Measurements from ENCODE around the gene ARAP3.
A peak's percentile ranks its signal among the peaks of the same experiment; 100 is the strongest.
"Not testable (repeated sequence)": the region's sequence is repeated elsewhere in the genome, so short reads cannot be mapped to it uniquely, and the experiment has no call there.

Gene ARAP3, protein sequence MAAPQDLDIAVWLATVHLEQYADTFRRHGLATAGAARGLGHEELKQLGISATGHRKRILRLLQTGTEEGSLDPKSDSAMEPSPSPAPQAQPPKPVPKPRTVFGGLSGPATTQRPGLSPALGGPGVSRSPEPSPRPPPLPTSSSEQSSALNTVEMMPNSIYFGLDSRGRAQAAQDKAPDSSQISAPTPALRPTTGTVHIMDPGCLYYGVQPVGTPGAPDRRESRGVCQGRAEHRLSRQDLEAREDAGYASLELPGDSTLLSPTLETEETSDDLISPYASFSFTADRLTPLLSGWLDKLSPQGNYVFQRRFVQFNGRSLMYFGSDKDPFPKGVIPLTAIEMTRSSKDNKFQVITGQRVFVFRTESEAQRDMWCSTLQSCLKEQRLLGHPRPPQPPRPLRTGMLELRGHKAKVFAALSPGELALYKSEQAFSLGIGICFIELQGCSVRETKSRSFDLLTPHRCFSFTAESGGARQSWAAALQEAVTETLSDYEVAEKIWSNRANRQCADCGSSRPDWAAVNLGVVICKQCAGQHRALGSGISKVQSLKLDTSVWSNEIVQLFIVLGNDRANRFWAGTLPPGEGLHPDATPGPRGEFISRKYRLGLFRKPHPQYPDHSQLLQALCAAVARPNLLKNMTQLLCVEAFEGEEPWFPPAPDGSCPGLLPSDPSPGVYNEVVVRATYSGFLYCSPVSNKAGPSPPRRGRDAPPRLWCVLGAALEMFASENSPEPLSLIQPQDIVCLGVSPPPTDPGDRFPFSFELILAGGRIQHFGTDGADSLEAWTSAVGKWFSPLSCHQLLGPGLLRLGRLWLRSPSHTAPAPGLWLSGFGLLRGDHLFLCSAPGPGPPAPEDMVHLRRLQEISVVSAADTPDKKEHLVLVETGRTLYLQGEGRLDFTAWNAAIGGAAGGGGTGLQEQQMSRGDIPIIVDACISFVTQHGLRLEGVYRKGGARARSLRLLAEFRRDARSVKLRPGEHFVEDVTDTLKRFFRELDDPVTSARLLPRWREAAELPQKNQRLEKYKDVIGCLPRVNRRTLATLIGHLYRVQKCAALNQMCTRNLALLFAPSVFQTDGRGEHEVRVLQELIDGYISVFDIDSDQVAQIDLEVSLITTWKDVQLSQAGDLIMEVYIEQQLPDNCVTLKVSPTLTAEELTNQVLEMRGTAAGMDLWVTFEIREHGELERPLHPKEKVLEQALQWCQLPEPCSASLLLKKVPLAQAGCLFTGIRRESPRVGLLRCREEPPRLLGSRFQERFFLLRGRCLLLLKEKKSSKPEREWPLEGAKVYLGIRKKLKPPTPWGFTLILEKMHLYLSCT (N-terminal part only)

DNA sequence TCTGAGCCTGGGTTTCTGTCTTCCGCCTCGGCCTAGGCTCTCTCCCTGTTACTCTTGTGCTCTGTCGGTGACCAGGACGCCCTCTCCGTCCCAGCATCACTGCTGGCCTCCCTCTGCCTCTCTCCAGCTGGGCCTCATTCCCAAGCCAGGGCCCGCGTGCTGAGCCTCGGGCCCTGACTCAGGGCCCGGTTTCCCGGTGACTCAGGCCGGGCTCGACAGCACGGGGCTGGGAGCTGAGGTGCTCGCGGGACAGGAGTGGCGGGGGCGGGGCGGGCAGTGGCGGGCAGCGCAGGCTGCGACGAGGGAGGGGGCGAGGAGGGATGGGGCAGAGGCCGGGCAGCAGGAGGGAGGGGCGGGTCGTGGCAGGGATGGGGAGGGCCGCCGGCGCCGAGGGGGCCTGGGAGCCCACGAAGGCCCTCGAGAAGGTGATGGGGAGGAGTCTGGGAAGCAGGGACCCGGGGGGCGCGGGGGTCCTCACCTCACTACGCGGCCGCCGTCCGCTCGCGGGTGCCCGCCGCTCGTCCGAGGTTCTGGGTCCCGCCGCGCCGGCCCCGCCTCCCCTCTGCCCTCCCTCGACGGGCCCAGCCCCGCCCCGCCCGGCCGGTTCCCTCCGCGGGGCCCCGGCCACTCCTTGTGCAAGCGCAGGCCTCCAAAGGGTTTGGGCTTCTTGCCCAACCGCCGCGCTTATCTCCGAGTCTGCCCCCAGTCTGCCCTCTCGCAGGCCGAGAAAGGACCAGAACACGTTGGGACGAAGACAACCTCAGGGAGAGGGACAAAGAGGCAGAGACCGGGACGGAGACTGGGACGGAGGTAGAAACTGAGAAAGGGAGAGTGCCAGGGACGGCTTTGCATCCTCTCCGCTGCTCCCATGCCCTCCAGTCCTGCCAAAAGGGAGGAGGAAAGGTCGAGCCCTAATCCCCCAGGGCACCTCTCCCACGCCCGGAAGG, at the start of gene ARAP3:
Gene ARAP3 (minus strand): TSS at position 536 of the 947 bp plus-strand sequence. CDS start 1,744 bp downstream, outside the sequence.
- DNase-seq, result peak in 1 of 2 experiments; percentile 43

DNA sequence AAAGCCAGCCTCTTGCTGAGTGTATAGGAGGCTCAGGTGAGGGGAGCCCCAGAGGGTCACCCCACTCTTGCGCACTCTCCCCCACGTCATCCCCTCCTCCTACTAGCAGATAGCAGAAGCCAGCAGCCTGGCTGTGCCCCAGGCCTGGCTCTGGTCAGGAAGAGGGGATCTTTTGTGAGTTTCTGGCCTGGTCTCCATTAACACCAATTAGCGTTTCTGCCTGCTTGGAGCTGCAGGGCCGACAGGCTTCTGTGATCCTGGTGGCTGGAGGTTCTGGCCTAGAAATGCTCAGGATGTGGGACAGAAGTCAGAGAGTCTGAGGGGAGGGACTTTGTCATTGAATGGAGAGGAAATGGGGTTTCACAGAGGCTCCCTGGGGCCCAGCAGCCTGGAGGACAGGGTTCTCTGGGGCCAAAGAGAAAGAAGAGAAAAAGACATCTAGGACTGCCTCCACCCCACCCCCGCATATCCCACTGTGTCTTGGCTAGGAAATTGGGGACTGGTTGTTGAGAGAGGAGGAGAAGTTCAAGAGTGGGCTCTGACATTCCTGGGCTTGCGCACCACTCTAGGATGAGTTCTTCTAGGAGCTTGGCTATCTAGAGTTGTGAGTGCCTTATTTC, 47.5 kb upstream of the ARAP3 start:
- no peak for DNase-seq

DNA sequence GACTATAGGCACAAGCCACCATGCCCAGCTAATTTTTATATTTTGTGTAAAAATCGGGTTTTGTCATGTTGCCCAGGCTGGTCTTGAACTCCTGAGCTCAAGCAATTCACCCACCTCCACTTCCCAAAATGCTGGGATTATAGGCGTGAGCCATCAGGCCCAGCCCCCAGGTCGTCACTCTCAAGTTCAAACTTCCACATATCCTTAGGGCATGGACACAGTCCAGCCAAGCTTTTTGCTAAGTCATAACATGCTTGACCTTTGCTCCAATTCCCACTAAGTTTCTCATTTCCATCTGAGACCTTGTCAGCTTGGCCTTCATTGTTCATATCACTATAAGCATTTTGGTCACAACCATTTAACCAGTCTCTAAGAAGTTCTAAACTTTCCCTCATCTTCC, 43.9 kb upstream of the ARAP3 start:
- DNase-seq, result no peak

DNA sequence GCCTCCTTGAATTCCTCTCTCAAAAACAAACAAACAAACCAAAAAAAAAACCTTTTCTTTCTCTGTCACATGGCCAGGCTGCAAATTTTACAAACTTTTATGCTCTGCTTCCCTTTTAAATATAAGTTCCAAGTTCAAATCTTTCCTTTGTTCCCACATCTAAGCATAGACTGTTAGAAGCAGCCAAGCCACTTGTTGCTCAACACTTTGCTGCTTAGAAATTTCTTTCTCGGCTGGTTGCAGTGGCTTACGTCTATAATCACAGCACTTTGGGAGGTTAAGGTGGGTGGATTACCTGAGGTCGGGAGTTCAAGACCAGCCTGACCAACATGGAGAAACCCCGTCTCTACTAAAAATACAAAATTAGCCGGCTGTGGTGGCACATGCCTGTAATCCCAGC, 43.1 kb upstream of the ARAP3 start:
- DNase-seq, result not testable (repeated sequence)

DNA sequence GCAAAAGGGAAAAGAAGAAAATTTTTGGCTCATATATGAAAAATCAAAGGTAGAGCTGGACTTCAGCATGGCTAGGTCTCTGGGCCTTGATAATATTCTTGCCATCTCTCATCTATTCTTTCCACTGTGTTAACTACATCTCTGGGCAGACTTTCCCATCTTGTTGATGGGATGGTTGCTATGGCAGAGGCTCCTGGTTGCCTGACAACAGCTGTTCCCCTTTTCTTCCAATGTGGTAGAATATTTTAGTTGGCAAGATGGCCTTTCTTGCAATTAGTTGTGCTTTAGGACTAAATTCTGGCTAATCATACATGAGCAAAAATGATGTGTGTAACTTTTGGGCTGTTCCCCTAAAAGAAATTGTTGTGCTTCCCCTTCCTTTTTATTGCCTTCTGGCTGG, 40.2 kb upstream of the ARAP3 start:
- no peak for DNase-seq

DNA sequence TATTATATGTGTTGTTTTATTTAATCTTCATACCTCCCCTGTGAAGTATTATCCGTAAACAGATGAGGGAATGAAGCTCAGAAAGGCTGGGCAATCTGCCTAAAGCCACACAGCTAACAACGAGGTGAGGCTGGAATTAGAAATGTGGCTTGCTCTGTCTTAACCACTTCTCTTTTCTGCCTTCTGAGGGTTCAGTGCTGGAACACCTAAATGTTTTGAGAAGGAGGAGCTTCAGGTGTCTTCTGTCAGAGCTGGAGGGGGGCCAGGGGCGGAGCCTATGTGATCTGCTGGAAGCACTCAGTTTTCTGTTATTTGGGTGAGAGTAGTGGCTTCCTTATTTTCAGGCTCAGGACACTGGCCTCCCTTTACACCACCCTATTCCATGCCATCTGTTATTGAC, 35.0 kb upstream of the ARAP3 start:
- DNase-seq, result no peak

DNA sequence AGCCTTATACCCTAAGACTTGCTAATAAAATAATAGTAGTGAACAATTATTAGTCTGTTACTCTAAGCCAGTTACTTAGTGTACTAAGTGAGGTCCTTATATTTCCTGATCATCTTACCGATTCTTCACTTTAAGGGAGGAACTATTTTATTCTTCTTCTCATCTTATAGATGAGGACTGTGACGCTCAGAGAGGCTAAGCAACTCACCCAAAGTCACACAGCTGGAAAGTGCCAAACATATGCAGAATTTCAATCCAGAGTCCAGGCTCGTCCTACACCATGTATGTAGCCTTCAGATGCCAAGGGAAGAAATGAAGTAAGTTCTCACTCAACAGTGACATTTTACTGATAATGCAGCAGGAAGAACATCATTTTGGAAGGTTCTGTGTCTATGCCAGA, 34.4 kb upstream of the ARAP3 start:
- no peak for DNase-seq

DNA sequence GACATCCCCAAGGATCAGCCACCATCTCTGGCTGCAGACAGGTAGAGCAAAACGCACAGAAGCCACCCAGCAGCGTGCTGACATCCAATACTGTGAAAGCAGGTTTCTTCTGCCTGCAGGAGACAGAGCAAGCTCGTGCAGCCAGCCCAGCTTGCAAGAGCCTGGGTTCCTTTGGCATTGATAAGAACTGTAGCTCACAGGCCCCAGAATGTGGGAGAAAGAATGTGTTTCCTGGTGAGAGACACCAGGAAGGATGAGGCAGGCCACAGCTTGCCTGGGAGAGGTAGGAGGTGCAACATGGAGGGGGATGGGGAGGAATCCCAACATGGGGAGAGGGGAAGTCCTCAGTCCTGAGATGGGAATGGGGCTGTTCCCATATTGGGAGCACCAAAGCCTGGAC, 34.0 kb upstream of the ARAP3 start:
- no peak for DNase-seq

DNA sequence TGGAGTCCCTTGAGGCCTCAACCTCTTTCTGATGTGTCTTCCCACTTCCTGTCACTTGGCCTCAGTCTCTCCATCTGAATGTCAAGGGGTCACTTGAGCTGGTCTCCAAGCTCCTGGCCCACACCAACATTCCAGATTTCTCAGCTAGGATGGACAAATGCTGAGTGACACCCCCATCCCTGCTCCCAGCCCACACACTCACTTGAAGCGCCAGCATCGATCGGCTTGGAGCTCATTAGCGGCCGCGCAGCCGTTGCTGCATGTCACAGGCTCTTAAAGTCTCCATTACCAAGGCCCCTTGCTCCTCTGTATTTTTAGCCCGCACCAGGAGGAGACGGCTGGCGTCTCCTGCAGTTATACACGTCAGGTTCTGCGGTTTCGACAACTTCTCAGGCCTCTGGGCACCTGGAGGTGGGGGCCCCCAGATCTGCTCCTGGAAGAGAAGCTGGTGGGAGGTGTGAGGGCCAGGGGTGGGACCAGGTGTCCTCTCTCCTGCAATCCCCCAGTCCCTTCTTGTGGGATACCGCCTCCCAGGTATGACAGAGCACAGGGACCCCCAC, 33.4 kb upstream of the ARAP3 start:
- DNase-seq, result no peak

DNA sequence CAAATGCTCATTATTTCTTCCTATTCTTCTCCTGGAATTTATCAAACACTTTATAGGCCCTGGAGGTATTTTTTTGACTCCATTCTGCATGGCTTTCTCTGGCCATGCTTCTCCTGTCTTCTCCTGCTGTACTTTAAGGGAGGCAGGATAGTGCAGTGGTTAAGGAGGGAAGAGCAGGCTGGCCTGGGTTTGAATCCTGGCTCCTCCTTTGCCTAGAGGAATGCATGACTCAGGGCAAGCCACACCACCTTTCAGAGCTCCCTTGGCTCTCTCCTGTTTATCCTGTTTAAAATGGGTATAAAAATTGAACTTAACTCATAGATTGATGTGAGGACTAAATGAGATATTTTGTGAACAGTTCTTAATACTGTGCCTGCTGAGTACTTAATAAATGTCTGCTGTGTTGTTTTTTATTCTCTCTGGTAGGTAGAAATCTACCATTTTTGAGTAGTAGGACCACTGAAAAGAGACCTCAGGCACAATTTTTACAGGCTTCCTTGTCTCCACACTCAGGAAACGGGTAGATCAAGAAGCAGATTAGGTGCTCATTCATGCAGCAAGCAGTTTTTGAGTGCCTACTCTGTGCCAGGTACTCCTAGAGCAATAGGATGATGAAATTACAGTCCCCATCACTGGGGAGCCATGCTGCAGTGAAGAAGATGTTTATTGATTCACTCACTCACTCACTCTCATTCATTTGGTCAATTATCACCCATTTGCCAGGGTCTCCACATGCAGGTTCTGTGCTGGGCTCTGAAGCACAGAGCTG, 32.7 kb upstream of the ARAP3 start:
- peak in 1 of 2 experiments; percentile 12 for DNase-seq

DNA sequence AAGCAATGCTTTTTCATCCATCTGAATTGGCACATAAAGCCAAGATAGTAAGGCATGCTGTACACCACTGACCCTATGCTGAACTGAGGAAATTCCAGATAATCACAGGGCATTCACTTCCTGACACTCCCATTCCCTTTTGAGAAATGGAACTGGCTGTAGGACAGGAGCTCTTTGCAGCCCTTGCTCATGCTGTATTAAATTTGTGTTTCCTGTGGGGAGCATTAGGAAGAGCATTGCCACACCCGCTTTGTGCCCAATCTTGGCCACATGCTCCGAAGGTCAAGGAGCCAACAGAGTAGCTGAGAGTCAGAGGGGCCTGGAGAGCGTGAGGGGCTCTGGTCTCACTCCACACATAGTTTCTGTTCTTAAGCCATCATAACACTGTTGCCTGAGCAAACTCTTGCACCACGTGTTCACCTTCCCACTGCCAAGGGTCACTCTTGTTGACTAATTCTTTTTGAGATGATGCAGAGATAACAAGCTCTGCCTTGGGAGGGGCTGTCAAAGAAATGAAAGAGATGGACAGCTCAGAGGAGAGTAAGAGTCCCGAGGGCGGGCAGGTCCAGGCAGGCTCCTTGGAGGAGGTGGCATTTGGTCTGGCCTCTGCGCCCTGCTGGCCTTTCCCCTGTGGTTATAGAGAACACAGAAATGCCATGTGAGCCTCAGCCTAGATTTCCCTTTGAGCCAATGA, 31.7 kb upstream of the ARAP3 start:
- peak in 1 of 2 experiments; percentile 22 for DNase-seq

DNA sequence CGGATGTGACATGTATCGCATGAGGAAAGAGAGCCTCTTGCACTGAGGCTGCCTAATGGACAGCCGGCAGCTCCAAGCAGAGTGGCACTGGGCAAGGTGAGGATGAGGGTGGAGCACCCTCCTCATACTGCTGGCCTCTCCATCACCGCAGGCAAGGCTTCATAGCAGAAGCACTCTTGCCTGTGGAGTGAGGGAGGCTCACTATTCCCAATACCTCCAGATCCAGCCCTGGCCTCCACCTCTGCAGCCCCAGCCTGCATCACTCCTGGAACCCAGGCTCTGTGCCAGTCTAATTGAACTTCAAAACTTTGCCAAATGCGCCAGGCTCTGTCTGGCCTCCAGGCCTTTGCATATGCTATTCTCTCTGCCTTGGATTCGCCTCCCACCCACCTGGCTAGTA, 29.7 kb upstream of the ARAP3 start:
- no peak for DNase-seq

DNA sequence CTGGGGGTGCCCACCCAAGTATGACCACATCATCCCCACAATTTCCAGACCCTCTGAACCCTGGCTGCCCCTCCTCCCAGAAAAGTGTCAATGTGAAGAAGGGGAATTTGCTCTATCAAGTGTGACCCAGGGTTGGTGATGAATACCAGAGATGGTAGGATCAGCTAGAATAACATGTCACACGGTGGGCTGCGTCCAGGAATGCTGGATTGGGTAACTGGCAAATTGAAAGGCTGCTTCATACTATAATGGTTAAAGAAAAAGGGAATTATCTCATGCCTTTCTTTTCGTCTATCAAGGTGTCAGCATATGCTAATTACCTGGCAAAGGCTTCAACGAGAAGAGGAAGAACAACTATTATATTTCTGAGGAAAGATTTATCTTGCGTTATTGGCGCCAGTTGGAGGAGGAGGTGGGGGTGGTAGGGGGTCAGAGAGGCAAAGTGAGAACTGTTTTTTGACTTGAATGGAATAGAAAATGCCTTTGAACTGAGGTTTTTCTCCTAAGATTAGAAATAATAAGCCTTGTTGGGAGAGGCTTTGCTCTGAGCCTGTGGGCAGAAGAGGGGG, 27.8 kb upstream of the ARAP3 start:
- DNase-seq, result no peak

DNA sequence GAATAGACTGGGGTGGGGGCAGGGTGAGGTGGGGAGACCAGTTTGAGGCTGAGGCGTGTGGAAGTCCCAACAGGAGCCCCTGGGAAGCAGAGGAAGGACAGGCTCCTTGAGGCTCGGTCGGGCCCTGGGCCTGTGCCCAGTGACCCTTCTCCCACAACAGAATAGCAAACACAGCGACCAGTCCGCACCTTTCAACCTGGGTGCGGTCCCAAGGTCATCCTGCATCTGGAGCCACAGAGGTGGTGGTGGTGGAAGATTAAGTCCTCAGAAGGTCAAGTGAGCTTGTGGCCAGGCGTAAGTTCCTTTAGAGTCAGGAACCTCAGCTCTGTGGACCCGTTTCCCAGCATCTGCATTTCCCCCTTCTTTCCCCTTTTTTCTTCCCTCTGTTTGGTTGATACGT, 26.0 kb upstream of the ARAP3 start:
- DNase-seq, result no peak

DNA sequence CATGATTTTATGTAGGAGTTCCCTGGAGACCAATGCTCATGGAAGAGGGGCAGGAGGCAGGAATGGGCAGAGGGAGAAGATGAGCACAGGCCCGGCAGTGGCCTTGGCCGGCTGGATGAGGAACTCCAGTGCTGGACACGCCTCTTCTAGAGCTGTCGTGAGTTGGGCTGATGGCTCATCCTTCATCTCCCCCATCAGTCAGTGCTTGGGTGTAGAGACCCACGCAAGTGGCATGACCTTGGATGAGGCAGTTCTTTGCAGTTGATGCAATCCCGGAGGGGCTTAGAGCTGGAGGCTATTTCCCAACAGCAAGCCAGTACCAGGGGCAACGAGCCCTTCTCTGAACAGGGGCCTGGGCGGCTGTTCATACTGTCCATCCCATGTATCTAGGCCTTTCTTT, 25.5 kb upstream of the ARAP3 start:
- DNase-seq, result no peak

DNA sequence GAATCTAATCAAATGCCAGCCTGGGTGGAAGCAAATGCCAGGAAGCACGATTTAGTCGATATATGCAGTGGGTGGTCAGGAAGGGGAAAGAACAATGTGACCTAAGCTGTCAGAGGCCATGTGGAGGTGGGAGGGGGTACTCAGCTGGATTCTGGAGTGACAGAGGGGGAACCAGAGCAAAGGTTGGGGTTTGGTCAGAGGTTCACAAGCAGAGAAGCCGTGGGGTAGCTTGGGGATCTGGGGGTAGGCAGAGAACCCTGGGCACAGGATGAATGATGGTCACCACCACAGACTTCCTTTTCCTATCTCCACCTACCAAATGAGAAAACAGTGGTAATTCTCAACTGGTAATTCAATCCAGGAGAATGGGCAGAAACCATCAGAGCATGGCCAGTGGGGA, 24.1 kb upstream of the ARAP3 start:
- no peak for DNase-seq

DNA sequence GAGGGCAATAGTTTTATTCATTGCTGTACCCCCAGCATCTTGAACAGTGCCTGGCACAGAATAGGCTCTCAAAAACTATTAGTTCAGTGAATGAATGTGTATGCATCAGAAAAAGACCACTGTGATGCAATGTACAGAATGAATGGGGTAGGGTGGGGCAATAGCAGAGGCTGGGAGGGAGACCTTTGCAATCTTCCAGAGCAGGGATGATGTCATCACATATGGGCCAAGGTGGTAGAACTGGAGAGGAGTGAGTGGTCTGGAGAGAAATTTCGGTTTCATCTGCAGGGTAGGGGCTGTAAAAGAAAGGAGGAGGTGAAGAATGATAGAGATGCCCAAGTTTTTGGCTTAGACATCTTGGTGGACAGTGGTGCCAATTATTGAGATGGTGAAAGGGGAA, 23.4 kb upstream of the ARAP3 start:
- DNase-seq, result no peak

DNA sequence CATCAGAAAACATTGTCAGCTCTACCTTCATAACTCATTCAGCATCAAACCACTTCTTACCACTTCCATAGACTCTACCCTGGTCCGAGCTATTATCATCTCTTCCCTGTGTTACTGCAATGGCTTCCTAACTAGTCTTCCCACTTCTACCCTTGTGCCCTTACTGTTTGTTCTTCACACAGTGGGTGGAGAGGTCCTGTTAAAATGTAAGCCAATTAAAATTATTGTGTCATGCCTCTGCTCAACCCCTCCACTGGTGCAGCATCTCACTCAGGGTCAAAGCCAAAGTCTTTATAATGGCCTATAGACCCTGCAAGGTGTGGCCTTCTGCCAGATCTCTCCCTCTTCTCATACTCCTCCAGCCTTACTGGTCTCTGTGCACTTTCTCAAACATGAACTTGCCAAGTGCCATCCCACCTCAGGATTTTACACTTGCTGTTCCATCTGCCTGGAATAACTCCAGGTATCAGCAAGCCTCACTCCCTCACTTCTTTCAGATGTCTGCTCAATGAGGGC, 22.8 kb upstream of the ARAP3 start:
- DNase-seq, result no peak

DNA sequence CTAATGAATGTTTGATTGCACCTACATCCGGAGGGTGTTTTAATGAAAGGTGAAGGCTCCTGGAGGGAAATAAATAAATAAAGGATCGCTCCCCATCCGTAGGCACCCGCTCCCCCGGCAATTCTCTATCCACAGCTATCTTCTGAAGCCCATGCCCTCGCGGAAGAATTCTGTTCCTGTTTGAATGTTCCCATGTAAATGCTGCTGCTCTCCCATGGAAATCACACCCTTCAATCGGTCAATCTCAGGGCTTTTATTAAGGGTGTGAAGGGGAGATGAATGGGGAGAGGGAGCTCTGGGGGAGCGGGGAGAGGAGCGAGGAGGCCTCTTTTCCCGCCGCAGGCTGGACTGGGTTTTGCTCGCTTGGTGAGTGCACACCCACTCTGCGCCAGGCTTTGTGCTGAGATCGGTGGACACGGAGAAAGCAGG, 21.1 kb upstream of the ARAP3 start:
- DNase-seq, result no peak

All from SW 1271 (cell line).